HG03108 (cell line): Measurements from ENCODE around the gene GLTPD2.

ENCODE experiments used
- ATAC-seq: cut with Tn5 transposase; IDR thresholded peaks from one replicate; pipeline ENCODE4 v1.9.1; 2021; ENCODE audit warnings: moderate library complexity; ENCODE audit not compliant: unreplicated experiment

The GLTPD2 gene

GRCh38 chr17:4788807-4789700, at the start of gene GLTPD2:
Gene GLTPD2, plus strand, starts transcription at chr17:4788964. Its CDS starts 48 bp downstream, at chr17:4789012.
- peak; percentile 6 for ATAC-seq

DNA sequence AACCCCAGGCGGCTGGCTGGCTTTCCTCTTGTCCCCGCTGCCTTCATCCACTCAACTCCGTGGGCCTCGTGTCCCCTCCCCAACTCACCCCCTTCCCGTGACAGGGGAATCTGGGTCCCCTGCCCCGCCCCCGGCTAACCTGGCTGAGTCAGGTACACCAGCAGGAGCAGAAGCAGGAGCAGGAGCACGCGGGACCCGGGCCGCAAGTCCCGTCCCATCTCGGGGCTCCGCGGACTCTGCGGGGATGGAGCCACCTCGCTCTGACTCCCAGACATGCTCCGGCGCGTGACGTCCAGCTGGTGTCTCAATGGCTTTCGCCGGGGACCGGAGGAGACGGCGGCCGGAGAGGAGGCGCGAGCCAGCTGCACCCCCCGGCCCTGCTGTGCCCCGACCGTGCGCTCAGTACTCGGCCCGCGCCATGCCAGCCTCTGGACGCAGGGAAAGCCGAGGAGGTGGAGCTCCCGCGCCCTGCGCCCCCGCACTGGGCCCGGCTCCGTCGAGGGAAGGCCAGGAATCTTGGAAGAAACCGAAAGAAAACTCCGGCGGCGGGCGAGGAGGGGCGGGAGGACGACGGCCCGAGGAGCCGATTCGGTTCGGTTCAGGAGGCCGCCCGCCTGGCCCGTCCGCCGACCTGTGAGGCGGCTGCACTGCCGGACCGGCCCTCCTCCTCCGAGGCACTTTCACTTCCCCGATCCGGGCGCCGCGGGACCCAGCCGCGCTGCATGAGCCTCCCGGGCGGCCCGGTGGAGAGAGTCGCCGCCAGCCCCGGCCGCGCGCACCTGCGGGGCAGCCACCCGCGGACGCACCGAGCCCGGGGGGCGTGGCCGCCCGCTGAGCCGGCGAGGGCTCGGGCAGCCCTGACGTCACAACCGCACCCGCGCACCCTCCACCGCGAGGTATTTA, 49.4 kb upstream of the GLTPD2 start, which contains the start of the genes CXCL16 and ZMYND15:
TSS of gene CXCL16 (minus strand) at position 807 of the 903 bp plus-strand sequence. CDS start at position 218, 589 bp downstream.
TSS of gene ZMYND15 (plus strand) at position 712 of the 903 bp plus-strand sequence. CDS start 716 bp downstream, outside the sequence.
- peak; percentile 44 for ATAC-seq

DNA sequence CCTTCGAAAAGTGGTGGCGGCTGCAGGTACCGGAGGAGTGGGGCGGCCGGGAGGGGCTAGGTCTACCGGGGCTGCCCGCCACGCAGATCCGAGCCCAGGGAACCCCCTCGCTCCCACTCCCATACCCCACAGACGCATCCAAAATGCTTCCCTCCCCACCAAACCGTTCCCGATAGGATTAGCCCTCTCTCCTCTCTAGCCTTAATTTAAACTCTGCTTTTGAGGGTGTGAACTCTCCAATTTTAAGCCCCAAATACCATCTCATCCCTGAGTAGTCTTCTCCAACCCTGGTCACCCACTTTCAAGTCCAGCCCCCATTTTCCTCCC, 48.8 kb upstream of the GLTPD2 start:
- no peak for ATAC-seq

- no peak for ATAC-seq
Measured at GRCh38 chr17:4740584-4740983, 48.2 kb upstream of the GLTPD2 start.

GRCh38 chr17:4741544-4741943, 47.2 kb upstream of the GLTPD2 start:
- no peak for ATAC-seq

GRCh38 chr17:4742133-4742532, 46.6 kb upstream of the GLTPD2 start:
- no peak for ATAC-seq

DNA sequence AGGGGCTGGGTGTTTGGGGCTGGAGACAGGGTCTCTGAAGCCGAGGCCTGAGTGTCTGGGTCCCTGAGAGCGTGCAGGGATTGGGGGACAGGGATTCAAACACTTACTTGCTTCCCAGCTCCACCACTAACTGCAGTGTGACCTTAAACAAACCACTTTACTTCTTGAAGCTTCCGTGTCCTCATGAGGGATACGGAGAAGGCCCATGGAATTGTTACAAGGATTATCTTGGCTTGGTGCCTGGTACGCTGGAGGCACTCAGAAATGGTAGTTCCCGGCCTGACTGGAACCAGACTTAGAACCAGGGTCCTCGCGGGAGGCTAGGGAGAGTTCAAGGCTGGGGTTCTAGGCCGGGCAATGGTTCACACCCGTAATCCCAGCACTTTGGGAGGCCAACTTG, 46.1 kb upstream of the GLTPD2 start:
- ATAC-seq = no peak

DNA sequence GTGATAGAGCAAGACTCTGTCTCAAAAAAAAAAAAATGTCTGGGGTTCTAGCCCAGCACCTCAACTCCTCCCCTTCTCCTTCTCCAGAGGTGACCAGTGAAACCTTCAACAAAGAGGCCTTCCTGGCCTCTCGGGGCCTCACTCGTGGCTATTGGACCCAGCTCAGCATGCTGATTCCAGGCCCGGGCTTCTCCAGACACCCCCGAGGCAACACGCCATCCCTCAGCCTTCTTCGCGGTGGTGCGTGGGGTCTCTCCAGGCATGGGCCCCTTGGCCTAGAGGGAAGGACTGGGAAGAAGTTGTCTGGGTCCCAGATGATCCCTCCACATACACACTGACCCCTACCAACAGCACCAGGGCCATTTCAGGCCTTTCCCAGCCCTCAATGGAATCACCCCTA, 45.5 kb upstream of the GLTPD2 start:
- no peak for ATAC-seq

DNA sequence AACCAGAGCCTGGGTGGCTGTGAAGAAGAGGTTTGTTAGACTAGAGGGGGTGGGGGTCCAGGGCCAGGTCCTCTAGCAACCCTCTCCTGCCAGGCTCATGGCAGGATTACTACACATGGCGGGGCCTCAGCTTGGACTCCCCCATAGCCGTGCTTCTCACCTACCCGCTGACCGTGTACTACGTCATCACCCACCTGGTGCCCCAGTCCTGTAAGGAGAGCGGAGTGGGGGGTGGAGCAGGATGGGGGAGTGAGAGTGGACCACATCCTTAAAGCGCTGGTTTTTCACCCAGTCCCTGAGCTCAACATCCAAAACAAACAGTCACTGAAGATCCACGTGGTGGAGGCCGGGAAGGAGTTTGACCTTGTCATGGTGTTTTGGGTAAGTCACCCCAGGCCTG, 44.9 kb upstream of the GLTPD2 start:
- no peak for ATAC-seq

DNA sequence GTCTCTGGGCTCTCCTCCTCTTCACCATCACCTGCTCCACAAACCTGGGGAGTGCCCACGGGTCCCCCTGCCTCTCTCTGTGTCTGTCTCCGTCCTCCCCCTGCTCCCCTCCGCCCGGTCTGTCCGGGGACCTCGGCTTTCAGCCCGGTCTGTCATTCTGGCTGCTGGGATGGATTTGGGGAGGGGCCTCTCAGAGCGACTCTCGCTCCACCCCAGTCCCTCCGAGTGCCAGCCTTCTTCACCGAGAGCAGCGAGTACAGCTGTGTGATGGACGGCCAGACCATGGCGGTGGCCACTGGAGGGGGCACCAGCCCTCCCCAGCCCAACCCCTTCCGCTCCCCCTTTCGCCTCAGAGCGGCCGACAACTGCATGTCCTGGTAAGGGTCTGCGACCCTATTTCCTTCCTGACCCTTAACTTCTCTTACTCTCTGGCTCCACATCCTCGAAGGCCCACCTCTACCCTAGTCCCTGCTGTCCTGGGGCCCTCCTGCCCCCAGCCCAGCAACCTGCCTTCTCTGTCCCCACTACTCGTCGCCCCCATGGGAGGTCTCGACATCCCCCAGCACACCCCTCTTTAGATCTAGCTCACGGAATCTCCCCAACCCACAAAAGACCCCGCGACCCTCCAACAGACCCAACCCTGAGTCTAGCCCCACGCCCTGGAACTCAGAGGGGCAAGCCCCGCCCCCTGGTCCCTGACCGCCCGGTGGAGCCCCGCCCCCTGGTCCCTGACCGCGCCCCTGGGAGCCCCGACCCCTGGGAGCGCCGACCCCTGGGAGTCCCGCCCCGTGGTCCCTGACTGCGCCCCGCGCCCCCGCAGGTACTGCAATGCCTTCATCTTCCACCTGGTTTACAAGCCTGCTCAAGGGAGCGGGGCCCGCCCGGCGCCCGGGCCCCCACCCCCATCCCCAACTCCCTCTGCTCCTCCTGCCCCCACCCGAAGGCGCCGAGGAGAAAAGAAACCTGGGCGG, 43.5 kb upstream of the GLTPD2 start:
- ATAC-seq = no peak

GRCh38 chr17:4747847-4748246, 40.9 kb upstream of the GLTPD2 start:
- no peak for ATAC-seq

GRCh38 chr17:4748686-4749085, 40.1 kb upstream of the GLTPD2 start:
- no peak for ATAC-seq

DNA sequence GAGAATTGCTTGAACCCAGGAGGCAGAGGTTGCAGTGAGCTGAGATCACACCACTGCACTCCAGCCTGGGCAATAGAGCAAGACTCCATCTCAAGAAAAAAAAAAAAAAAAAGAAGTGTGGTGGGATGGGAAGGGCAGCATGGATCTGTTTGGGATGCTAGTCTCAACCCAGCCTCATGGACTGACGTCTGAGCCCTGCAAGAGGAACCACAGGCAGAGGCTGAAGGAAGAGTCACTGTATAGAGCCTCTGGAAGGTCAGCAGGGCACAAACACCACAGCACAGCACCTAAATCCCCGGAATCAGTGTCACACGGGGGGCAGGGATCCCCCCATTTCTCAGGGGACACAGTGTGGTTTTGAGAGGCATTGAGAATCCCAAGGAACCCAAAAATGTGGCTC, 38.2 kb upstream of the GLTPD2 start:
- no peak for ATAC-seq

DNA sequence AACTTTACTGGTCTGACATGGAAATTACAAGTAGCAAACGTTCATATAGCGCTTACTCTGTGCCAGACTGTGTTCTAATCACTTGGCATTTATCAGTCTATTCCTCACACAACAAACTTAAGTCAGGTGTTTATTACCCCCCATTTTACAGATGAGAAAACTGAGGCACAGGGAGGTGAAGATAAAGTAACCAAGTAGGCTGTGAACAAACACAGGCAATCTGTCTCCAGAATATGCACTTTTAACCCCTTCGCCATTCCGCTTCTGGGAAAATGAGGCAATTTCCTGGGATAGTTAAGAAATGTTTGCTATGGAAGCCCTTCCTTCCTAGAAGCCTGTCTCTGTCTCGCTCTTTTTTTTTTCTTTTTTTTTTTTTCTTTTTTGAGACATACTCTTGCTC, 36.8 kb upstream of the GLTPD2 start:
- no peak for ATAC-seq

GRCh38 chr17:4753392-4753791, 35.4 kb upstream of the GLTPD2 start:
- no peak for ATAC-seq

DNA sequence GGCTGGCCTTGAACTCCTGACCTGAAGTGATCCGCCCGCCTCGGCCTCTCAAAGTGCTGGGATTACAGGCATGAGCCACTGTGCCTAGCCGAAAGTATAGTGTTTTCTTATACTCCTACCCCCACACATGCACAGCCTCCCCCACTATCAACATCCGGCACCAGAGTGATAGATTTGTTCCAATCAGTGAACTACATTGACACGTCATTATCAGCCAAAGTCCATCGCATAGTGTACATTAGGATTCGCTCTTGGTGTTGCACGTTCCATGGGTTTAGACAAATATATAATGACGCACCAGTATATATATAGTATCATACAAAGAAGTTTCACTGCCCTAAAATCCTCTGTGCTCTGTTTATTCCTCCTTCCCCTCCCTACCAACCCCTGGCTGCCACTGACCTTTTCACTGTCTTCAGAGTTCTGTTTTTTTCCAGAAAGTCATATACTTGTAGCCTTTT, 29.0 kb upstream of the GLTPD2 start:
- ATAC-seq = no peak

GRCh38 chr17:4764595-4764994, 24.2 kb upstream of the GLTPD2 start:
- ATAC-seq = no peak

DNA sequence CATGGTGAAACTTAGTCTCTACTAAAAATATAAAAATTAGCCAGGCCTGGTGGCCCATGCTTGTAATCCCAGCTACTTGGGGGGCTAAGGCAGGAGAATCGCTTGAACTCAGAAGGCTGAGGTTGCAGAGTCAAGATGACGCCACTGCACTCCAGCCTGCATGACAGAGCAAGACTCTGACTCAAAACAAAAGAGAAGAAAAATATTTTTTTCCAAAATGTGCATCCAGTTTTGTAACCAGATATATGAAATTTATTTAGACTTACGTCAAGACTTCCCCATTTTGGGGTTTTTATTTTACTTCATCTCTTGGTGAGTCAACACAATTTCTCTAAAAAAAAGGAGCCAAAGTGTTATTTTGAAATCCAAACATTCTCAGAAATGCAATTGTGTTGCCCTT, 22.6 kb upstream of the GLTPD2 start:
- no peak for ATAC-seq

- ATAC-seq = no peak
Measured at GRCh38 chr17:4766723-4767122, 22.0 kb upstream of the GLTPD2 start.

DNA sequence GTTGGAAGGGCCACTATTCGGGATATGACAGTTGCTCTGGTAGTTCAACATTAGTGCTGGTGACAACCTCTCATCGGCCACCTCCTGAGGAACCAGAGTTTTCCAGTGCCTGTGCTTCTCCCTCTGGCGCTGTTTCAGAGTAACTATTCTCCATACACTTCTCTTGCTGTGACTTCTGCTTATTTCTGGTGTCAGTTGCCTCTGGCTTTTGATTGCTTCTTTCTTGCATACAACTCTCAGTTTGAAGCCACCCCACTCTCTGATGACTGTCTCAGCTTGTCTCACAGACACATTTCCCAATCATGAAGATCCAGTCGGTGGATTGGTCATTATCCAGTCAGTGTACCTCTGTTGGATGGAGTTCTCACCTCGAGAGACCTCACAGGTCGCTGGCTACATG, 20.5 kb upstream of the GLTPD2 start:
- ATAC-seq = no peak
